ENCODE results near the gene PLEKHJ1. TPM values are rescaled to one million over a fixed set of nuclear protein-coding genes. Genes with fewer than 3 reads are reported as not detected.
A peak's percentile ranks its signal among the peaks of the same experiment; 100 is the strongest.

Gene PLEKHJ1
- total and polyA plus RNA-seq, 9 of the 15 experiments (the other 6 are each of a cell fraction or from before 2014, with no cell fraction given) = 1.5 to 188 (median 63.9) TPM

DNA sequence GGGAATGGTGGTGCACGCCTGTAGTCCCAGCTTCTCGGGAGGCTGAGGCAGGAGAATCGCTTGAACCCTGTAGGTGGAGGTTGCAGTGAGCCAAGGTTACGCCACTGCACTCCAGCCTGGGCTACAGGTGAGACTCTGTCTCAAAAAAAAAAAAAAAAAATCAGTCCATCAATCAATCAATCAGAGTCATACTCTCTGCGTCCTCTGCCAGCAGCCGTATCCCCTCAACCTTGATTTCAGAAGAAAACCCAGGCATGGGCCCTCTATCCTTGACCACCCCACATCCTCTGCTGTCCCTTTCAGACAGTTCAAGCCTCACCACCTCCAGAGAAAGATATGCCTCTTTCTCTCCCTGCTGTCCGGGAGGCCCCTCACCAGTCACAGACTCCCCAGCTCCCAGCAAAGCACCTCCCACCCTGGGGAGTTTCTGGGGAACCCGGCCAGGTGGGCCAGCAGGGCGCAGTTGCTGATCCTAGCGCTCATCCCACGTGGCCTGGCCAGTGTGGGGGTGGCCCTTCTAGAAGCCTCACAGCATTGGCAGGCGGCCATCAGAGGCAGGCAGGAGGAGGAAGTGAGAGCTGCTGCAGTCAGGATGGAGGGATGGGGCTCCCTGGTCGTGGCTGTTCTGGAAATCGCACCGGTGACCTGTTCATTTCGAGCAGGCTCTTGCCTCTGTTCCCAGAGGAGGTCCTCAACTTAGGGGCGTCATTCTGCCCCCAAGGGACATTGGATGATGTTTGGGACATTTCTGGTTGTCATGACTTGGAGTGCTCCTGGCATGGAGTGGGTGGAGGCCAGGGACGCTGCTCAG is 30.3 kb upstream of the PLEKHJ1 start (continued):
- TF ChIP-seq STAG1 (CRISPR knock-in tag; IDR thresholded peaks at IDR 0.05; ENCODE audit: borderline replicate concordance) (no peak), TRIM28 (IDR thresholded peaks at IDR 0.05) (peak; percentile 54; the same call in 1 of the 2 replicates), ZNF431 (CRISPR knock-in tag; IDR thresholded peaks at IDR 0.05) (0 out of 2 replicates have a peak, but pooled peaks have one; percentile 44), FOXA1 (IDR thresholded peaks at IDR 0.05; ENCODE audit: borderline replicate concordance) (no peak), SMAD4 (CRISPR knock-in tag; conservative IDR thresholded peaks at IDR 0.05) (0 out of 2 replicates have a peak, but pooled peaks have one; percentile 47), CCNT2 (IDR thresholded peaks at IDR 0.05; ENCODE audit: borderline replicate concordance, extremely low read depth, insufficient read length, low read depth, low read length) (peak; percentile 52), ZNF324 (CRISPR knock-in tag; IDR thresholded peaks at IDR 0.05) (no peak), CHD2 (IDR thresholded peaks at IDR 0.05; ENCODE audit: low read depth, low read length) (peak; percentile 31; the same call in 1 of the 2 replicates), ZNF740 (CRISPR knock-in tag; IDR thresholded peaks at IDR 0.05) (peak; percentile 80), ZNF740 (tag; IDR thresholded peaks at IDR 0.05) (no peak), POLR2G (IDR thresholded peaks at IDR 0.05; ENCODE audit: low read depth, low read length) (peak; percentile 79), EP400 (IDR thresholded peaks at IDR 0.05) (peak; percentile 84), PTTG1 (tag; IDR thresholded peaks at IDR 0.05; ENCODE audit: low read depth) (no peak), YY1 (IDR thresholded peaks at IDR 0.05; ENCODE audit: borderline replicate concordance in 1 of 3, control insufficient read depth in 1 of 3, extremely low read depth in 1 of 3, insufficient read depth in 3 of 3, insufficient read length in 1 of 3, insufficient replicate concordance in 2 of 3, low read depth in 1 of 3, low read length in 2 of 3) (peak in 2 of 3 experiments; percentile 42 to 80), ATF1 (CRISPR knock-in tag; IDR thresholded peaks at IDR 0.05) (no peak), ATF1 (tag; IDR thresholded peaks at IDR 0.05) (0 out of 2 replicates have a peak, but pooled peaks have one; percentile 29), RBFOX2 (IDR thresholded peaks at IDR 0.05; ENCODE audit: low read depth, low read length) (peak; percentile 73), IRF2 (CRISPR knock-in tag; IDR thresholded peaks at IDR 0.05) (no peak), HDAC2 (IDR thresholded peaks at IDR 0.05) (peak; percentile 76; the same call in 1 of the 2 replicates), NUFIP1 (IDR thresholded peaks at IDR 0.05; ENCODE audit: partially characterized antibody) (no peak), DLX4 (CRISPR knock-in tag; IDR thresholded peaks at IDR 0.05) (no peak), RCOR1 (IDR thresholded peaks at IDR 0.05; ENCODE audit: borderline replicate concordance in 1 of 2, low read depth in 2 of 2, low read length in 2 of 2) (peak in 1 of 2 experiments; percentile 81; a peak in 2 of 4 replicates), CREM (IDR thresholded peaks at IDR 0.05; ENCODE audit: low read depth) (peak; percentile 58), MEIS2 (IDR thresholded peaks at IDR 0.05; ENCODE audit: partially characterized antibody) (peak; percentile 77), MNT (conservative IDR thresholded peaks at IDR 0.05) (peak; percentile 90 to 94), GABPB1 (CRISPR knock-in tag; IDR thresholded peaks at IDR 0.05) (peak; percentile 21; the same call in 1 of the 2 replicates)

Data from K562 (cell line).